OCI-M2 (cell line): ENCODE data around the gene TBC1D3K.
"Not testable (repeated sequence)": the region's sequence is repeated elsewhere in the genome, so short reads cannot be mapped to it uniquely, and the experiment has no call there.

Experiments used
- DNase-seq: peaks from one replicate; lab custom pipeline; 2025; ENCODE audit not compliant: unreplicated experiment; lab: John Stamatoyannopoulos, UW

Gene TBC1D3K

DNA sequence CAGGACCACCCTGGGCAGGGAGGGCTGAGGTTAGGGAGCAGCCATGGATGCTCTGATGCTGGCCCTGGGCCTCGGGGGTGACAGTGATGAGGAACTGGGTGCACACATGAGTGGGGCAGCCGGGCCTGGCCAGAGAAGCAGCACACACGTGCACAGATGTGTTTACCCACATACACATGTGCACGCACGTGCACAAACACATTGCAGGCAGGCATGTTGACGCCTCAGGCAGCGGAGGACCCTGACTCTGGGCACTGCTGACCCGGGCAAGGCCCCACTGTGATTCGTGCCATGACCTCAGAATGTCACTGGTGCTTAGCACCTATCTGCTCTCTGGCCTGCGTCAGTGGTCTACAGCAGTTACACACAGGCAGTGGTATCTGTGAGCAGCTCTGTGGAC lies at the start of gene TBC1D3K:
Gene TBC1D3K (plus strand): TSS at position 301 of the 400 bp plus-strand sequence. CDS start 1,585 bp downstream, outside the sequence.
- not testable (repeated sequence) for DNase-seq

DNA sequence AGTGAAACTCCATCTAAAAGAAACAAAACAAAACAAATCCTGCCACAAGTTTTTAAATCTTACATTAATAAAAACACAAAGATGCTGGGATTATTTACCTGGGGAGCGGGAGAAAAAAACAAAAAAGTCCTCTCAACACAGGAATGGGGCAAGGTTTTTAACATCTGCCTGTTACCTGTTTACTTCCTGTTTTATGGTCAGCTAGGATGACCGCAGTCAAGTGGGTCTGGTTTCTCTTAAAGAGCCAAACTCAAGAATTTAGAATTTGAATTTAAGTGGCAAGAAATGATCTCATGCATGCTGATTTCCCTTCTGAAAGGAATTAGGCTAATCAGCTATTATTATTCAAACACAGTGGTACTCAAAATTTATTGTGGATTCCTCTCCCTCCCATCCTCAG lies 39.7 kb upstream of the TBC1D3K start:
- no peak for DNase-seq

DNA sequence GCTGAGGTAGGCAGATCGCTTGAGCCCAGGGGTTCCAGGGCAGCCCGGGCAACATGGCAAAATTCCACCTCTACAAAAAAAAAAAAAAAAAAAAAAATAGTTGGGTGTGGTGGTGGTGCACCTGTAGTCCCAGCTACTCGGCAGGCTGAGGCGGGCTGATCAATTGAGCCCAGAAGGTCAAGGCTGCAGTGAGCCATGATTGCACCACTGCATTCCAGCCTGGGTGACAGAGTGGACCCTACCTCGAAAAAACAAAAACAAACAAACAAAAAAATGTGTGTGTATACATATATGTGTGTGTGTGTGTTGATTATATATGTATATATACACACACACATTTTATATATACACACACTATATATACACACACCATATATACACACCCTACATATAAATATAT lies 39.1 kb upstream of the TBC1D3K start:
- DNase-seq, result no peak

DNA sequence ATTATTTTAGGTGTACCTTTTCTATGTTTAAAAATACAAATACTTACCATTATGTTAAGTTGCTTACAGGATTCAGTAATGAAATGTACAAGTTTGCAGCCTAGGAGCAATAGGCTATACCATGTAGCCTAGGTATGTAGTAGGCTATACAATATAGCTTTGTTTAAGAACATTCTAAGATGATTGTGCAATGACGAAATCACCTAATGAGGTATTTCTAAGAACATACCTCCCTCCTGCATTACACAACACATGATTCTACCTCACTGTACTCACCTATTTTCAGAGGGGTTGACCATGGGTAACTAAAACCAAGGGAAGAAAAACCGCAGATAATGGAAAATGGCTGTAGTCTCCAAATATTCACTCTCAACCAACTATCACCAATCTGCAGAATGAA lies 35.3 kb upstream of the TBC1D3K start:
- DNase-seq, result no peak

DNA sequence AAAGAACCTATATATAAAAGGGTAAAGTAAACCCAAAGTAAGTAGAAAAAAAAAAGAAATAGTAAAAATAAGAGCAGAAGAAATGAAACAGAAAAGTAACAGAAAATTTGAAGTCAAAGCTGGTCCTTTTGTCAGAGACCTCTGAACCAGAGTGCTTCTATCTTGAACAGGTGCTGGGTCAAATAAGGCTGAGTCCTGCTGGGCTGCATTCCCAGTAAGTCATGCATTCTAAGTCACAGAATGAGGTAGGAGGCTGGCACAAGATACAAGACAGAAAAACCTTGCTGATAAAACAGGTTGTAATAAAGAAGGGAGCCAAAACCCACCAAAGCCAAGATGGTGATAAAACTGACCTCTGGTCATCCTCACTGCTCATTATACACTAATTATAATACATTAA lies 27.3 kb upstream of the TBC1D3K start:
- DNase-seq, result not testable (repeated sequence)
